ENCODE results near the gene WDR64.

The WDR64 gene

GRCh38 chr1:241770115-241770514 is 118.0 kb downstream of the WDR64 start:
- H2BK5ac ChIP-seq (ENCODE audit: low read length) = no peak overlapping the region
- no peak overlapping the region for H3K18ac ChIP-seq (ENCODE audit: low read length)
- H3K9me3 ChIP-seq (replicated peaks in 1 of 2; ENCODE audit: control insufficient read depth in 2 of 2, insufficient read depth in 1 of 2, low read depth in 1 of 2, low read length in 2 of 2) = no peaks in the 10 kb centered on the region
- H3K4ac ChIP-seq (ENCODE audit: low read length) = no peak overlapping the region
- H3K9ac ChIP-seq (ENCODE audit: low read depth, low read length, poor library complexity) = no peak overlapping the region
- no peak overlapping the region for H2BK15ac ChIP-seq (ENCODE audit: low read length)
- H3K27ac ChIP-seq (replicated peaks; ENCODE audit: low read length) = no peak overlapping the region
- no peak overlapping the region for H2AFZ ChIP-seq (ENCODE audit: low read length)
- peaks cover 0 to 2% of the 10 kb centered on the region in 2 donors for H3K4me1 ChIP-seq (ENCODE audit: control insufficient read depth in 2 of 2, insufficient read depth in 1 of 2, low read depth in 1 of 2, low read length in 2 of 2)
- H2BK120ac ChIP-seq (ENCODE audit: low read depth, low read length) = no peak overlapping the region
- no peaks in the 10 kb centered on the region for H3K79me1 ChIP-seq (ENCODE audit: low read depth, low read length)
- no peak overlapping the region for H4K8ac ChIP-seq (ENCODE audit: low read depth, low read length)
- H3K27me3 ChIP-seq (ENCODE audit: control insufficient read depth in 3 of 3, insufficient read depth in 3 of 3, low read depth in 1 of 3, low read length in 3 of 3) = no peaks in the 10 kb centered on the region
- H4K91ac ChIP-seq (ENCODE audit: low read depth, low read length, poor library complexity) = no peak overlapping the region
- no peak overlapping the region for H3K4me2 ChIP-seq (ENCODE audit: insufficient read depth, low read length, poor library complexity, severe bottlenecking)
- no CpG with 5 or more reads among the region's 1 CpG for WGBS, 2 donors (ENCODE audit: extremely low coverage in 2 of 2, insufficient read length in 2 of 2, insufficient replicate concordance in 1 of 2)
- no peak overlapping the region for H3K14ac ChIP-seq (ENCODE audit: low read length)
- H3K4me3 ChIP-seq (ENCODE audit: low read length in 2 of 2) = no peak overlapping the region
- H2BK12ac ChIP-seq (ENCODE audit: low read length) = no peak overlapping the region
- H3K36me3 ChIP-seq (replicated peaks in 1 of 2; ENCODE audit: control insufficient read depth in 2 of 2, insufficient read depth in 2 of 2, low read length in 2 of 2) = no peaks in the 10 kb centered on the region
- DNase-seq (ENCODE audit: low spot score) = no peak
- H2AK5ac ChIP-seq (ENCODE audit: low read depth, low read length) = no peak overlapping the region
- no peak overlapping the region for H3K23ac ChIP-seq (ENCODE audit: low read depth, low read length, poor library complexity)

DNA sequence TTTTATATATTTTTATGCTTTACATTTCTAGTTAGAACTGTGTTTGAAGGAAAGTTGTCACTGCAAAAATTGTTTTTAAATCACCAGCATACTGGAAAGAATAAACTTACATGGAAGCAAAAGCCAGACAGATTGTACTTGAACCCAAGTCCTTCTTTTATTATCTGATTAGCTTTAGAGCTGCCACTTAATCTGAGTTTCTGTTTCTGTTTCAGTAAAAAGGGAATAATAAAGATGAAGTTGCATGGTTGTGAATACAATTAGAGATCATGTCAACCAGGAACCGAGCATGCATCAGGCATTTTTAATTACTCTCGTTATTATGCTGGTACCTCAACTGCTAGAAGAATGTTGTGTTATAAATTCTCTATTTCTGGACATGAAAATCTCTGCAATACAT is 119.0 kb downstream of the WDR64 start:
- Histone ChIP-seq H2AK5ac (ENCODE audit: low read depth, low read length) (no peak overlapping the region), H2AFZ (ENCODE audit: low read length) (no peak overlapping the region), H3K79me1 (ENCODE audit: low read depth, low read length) (no peaks in the 10 kb centered on the region), H3K27ac (replicated peaks; ENCODE audit: low read length) (no peak overlapping the region), H2BK15ac (ENCODE audit: low read length) (no peak overlapping the region), H2BK5ac (ENCODE audit: low read length) (no peak overlapping the region), H3K9ac (ENCODE audit: low read depth, low read length, poor library complexity) (no peak overlapping the region), H3K4me3 (ENCODE audit: low read length in 2 of 2) (no peak overlapping the region), H3K14ac (ENCODE audit: low read length) (no peak overlapping the region), H2BK120ac (ENCODE audit: low read depth, low read length) (no peak overlapping the region), H3K9me3 (replicated peaks in 1 of 2; ENCODE audit: control insufficient read depth in 2 of 2, insufficient read depth in 1 of 2, low read depth in 1 of 2, low read length in 2 of 2) (no peaks in the 10 kb centered on the region), H4K8ac (ENCODE audit: low read depth, low read length) (no peak overlapping the region), H3K4me2 (ENCODE audit: insufficient read depth, low read length, poor library complexity, severe bottlenecking) (no peak overlapping the region), H3K36me3 (replicated peaks in 1 of 2; ENCODE audit: control insufficient read depth in 2 of 2, insufficient read depth in 2 of 2, low read length in 2 of 2) (no peaks in the 10 kb centered on the region), H3K27me3 (ENCODE audit: control insufficient read depth in 3 of 3, insufficient read depth in 3 of 3, low read depth in 1 of 3, low read length in 3 of 3) (no peaks in the 10 kb centered on the region), H3K4ac (ENCODE audit: low read length) (no peak overlapping the region), H2BK12ac (ENCODE audit: low read length) (no peak overlapping the region), H3K18ac (ENCODE audit: low read length) (no peak overlapping the region), H4K91ac (ENCODE audit: low read depth, low read length, poor library complexity) (no peak overlapping the region), H3K4me1 (ENCODE audit: control insufficient read depth in 2 of 2, insufficient read depth in 1 of 2, low read depth in 1 of 2, low read length in 2 of 2) (peaks cover 0 to 2% of the 10 kb centered on the region in 2 donors), H3K23ac (ENCODE audit: low read depth, low read length, poor library complexity) (no peak overlapping the region)
- no peak for DNase-seq (ENCODE audit: low spot score)
- WGBS, 2 donors (ENCODE audit: extremely low coverage in 2 of 2, insufficient read length in 2 of 2, insufficient replicate concordance in 1 of 2) = no CpG with 5 or more reads among the region's 2 CpGs

DNA sequence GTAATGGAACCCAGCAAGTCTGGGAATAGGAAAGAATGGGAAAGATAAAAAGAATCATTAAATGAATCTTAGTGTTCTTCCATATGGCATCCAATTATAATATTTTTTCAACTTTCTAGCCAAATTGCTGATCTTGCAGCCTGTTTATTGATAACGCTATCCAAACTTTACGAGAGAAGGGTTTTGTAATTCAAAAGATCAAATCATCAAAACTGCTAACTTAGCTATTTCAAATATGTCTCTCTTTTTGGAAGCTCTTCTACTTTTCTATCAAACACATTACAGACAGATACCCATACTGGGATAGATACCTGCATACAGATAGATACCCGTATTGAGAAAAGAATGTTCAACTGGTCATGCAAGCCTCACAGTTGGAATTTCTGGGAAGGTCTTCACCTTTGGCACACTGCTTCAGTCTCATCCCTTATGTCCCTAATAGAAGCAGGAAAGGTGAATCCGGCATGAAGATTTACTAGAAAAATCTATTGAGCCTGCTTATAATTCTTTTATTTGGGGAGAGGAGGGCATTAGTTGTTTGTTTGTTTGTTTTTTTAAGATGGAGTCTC is 120.9 kb downstream of the WDR64 start:
- Histone ChIP-seq H3K36me3 (replicated peaks in 1 of 2; ENCODE audit: control insufficient read depth in 2 of 2, insufficient read depth in 2 of 2, low read length in 2 of 2) (no peaks in the 10 kb centered on the region), H3K9me3 (replicated peaks in 1 of 2; ENCODE audit: control insufficient read depth in 2 of 2, insufficient read depth in 1 of 2, low read depth in 1 of 2, low read length in 2 of 2) (no peaks in the 10 kb centered on the region), H2BK15ac (ENCODE audit: low read length) (no peak overlapping the region), H4K8ac (ENCODE audit: low read depth, low read length) (no peak overlapping the region), H2BK5ac (ENCODE audit: low read length) (no peak overlapping the region), H2BK12ac (ENCODE audit: low read length) (no peak overlapping the region), H3K4me3 (ENCODE audit: low read length in 2 of 2) (no peak overlapping the region), H3K4me1 (ENCODE audit: control insufficient read depth in 2 of 2, insufficient read depth in 1 of 2, low read depth in 1 of 2, low read length in 2 of 2) (peaks cover 0 to 2% of the 10 kb centered on the region in 2 donors), H3K14ac (ENCODE audit: low read length) (no peak overlapping the region), H3K9ac (ENCODE audit: low read depth, low read length, poor library complexity) (no peak overlapping the region), H3K79me1 (ENCODE audit: low read depth, low read length) (no peaks in the 10 kb centered on the region), H3K18ac (ENCODE audit: low read length) (no peak overlapping the region), H2BK120ac (ENCODE audit: low read depth, low read length) (no peak overlapping the region), H2AFZ (ENCODE audit: low read length) (no peak overlapping the region), H2AK5ac (ENCODE audit: low read depth, low read length) (no peak overlapping the region), H4K91ac (ENCODE audit: low read depth, low read length, poor library complexity) (no peak overlapping the region), H3K4ac (ENCODE audit: low read length) (no peak overlapping the region), H3K4me2 (ENCODE audit: insufficient read depth, low read length, poor library complexity, severe bottlenecking) (no peak overlapping the region), H3K27me3 (ENCODE audit: control insufficient read depth in 3 of 3, insufficient read depth in 3 of 3, low read depth in 1 of 3, low read length in 3 of 3) (no peaks in the 10 kb centered on the region), H3K23ac (ENCODE audit: low read depth, low read length, poor library complexity) (no peak overlapping the region), H3K27ac (replicated peaks; ENCODE audit: low read length) (no peak overlapping the region)
- no CpG with 5 or more reads among the region's 4 CpGs for WGBS, 2 donors (ENCODE audit: extremely low coverage in 2 of 2, insufficient read length in 2 of 2, insufficient replicate concordance in 1 of 2)
- no peak for DNase-seq (ENCODE audit: low spot score)

- no peak overlapping the region for H3K27ac ChIP-seq (replicated peaks; ENCODE audit: low read length)
- H4K91ac ChIP-seq (ENCODE audit: low read depth, low read length, poor library complexity) = no peak overlapping the region
- no peak for DNase-seq (ENCODE audit: low spot score)
- H2AFZ ChIP-seq (ENCODE audit: low read length) = no peak overlapping the region
- H3K4me1 ChIP-seq (ENCODE audit: control insufficient read depth in 2 of 2, insufficient read depth in 1 of 2, low read depth in 1 of 2, low read length in 2 of 2) = peaks cover 0 to 2% of the 10 kb centered on the region in 2 donors
- H3K4ac ChIP-seq (ENCODE audit: low read length) = no peak overlapping the region
- no peaks in the 10 kb centered on the region for H3K27me3 ChIP-seq (ENCODE audit: control insufficient read depth in 3 of 3, insufficient read depth in 3 of 3, low read depth in 1 of 3, low read length in 3 of 3)
- H2BK5ac ChIP-seq (ENCODE audit: low read length) = no peak overlapping the region
- H3K18ac ChIP-seq (ENCODE audit: low read length) = no peak overlapping the region
- H3K4me2 ChIP-seq (ENCODE audit: insufficient read depth, low read length, poor library complexity, severe bottlenecking) = no peak overlapping the region
- H3K14ac ChIP-seq (ENCODE audit: low read length) = no peak overlapping the region
- H3K23ac ChIP-seq (ENCODE audit: low read depth, low read length, poor library complexity) = no peak overlapping the region
- no peak overlapping the region for H2BK120ac ChIP-seq (ENCODE audit: low read depth, low read length)
- H2AK5ac ChIP-seq (ENCODE audit: low read depth, low read length) = no peak overlapping the region
- no peaks in the 10 kb centered on the region for H3K36me3 ChIP-seq (replicated peaks in 1 of 2; ENCODE audit: control insufficient read depth in 2 of 2, insufficient read depth in 2 of 2, low read length in 2 of 2)
- no peak overlapping the region for H3K9ac ChIP-seq (ENCODE audit: low read depth, low read length, poor library complexity)
- H4K8ac ChIP-seq (ENCODE audit: low read depth, low read length) = no peak overlapping the region
- H3K4me3 ChIP-seq (ENCODE audit: low read length in 2 of 2) = no peak overlapping the region
- no CpG with 5 or more reads among the region's 4 CpGs for WGBS, 2 donors (ENCODE audit: extremely low coverage in 2 of 2, insufficient read length in 2 of 2, insufficient replicate concordance in 1 of 2)
- H2BK15ac ChIP-seq (ENCODE audit: low read length) = no peak overlapping the region
- H3K9me3 ChIP-seq (replicated peaks in 1 of 2; ENCODE audit: control insufficient read depth in 2 of 2, insufficient read depth in 1 of 2, low read depth in 1 of 2, low read length in 2 of 2) = no peaks in the 10 kb centered on the region
- H3K79me1 ChIP-seq (ENCODE audit: low read depth, low read length) = no peaks in the 10 kb centered on the region
- H2BK12ac ChIP-seq (ENCODE audit: low read length) = no peak overlapping the region
Measured at GRCh38 chr1:241773991-241774390, 121.9 kb downstream of the WDR64 start.
